HepG2 (cell line): Measurements from ENCODE around the gene COL18A1. TPM values are rescaled to one million over a fixed set of nuclear protein-coding genes. Genes with fewer than 3 reads are reported as not detected.
A peak's percentile ranks its signal among the peaks of the same experiment; 100 is the strongest.

Source experiments
- ARID2 ChIP-seq: sonication (generic); formaldehyde crosslinking; IDR thresholded peaks from 2 replicates; pipeline ENCODE4 v1.8.1; 2022; ENCODE audit warnings: mild to moderate bottlenecking, missing genetic modification reagents, borderline replicate concordance
- GPN1 ChIP-seq: sonication (generic); formaldehyde crosslinking; IDR thresholded peaks from 2 replicates; pipeline ENCODE4 v1.5.1; 2020; ENCODE audit warnings: missing genetic modification reagents, borderline replicate concordance
- KDM2A ChIP-seq: sonication (generic); formaldehyde crosslinking; IDR thresholded peaks from 2 replicates; pipeline ENCODE4 v1.4.0; 2020; ENCODE audit warnings: low read depth, missing genetic modification reagents, borderline replicate concordance
- RFX3 ChIP-seq: IDR thresholded peaks from 2 replicates; pipeline ENCODE4 v1.6.1; 2016; ENCODE audit warnings: missing biosample characterization, missing genetic modification reagents
- RXRB ChIP-seq: IDR thresholded peaks from 2 replicates; pipeline ENCODE4 v1.6.1; 2016; ENCODE audit warnings: borderline replicate concordance, missing genetic modification reagents, missing compliant biosample characterization
- SP1 ChIP-seq, 2 experiments: fragments of 450-650 bp in 1 of 2; sonication (generic) in 1 of 2; formaldehyde crosslinking in 1 of 2; IDR thresholded peaks; 2 replicates each; pipeline versions ENCODE4 v1.4.0 to v1.6.1; 2016 to 2020; ENCODE audit warnings: missing genetic modification reagents in 1 of 2
- SRY ChIP-seq: sonication (generic); formaldehyde crosslinking; IDR thresholded peaks from 2 replicates; pipeline ENCODE4 v1.8.0; 2022; ENCODE audit warnings: mild to moderate bottlenecking, missing genetic modification reagents
- TCF7L2 ChIP-seq: IDR thresholded peaks from 2 replicates; pipeline ENCODE4 v1.6.1; 2011; ENCODE audit warnings: mild to moderate bottlenecking, low read depth, low read length, moderate library complexity
- UBTF ChIP-seq: sonication (generic); formaldehyde crosslinking; IDR thresholded peaks from 2 replicates; pipeline ENCODE4 v1.4.0; 2020; ENCODE audit warnings: mild to moderate bottlenecking, missing genetic modification reagents
- XBP1 ChIP-seq: sonication (generic); formaldehyde crosslinking; IDR thresholded peaks from 2 replicates; pipeline ENCODE4 v1.5.0; 2020; ENCODE audit warnings: missing genetic modification reagents
- ZBTB3 ChIP-seq: sonication (generic); formaldehyde crosslinking; IDR thresholded peaks from 2 replicates; pipeline ENCODE4 v1.4.0; 2020; ENCODE audit warnings: low read depth, mild to moderate bottlenecking, moderate library complexity, missing genetic modification reagents, borderline replicate concordance
- ZFP37 ChIP-seq: sonication (generic); formaldehyde crosslinking; IDR thresholded peaks from 2 replicates; pipeline ENCODE4 v1.4.0; 2020; ENCODE audit warnings: missing genetic modification reagents, borderline replicate concordance
- ZNF275 ChIP-seq: sonication (generic); formaldehyde crosslinking; IDR thresholded peaks from 2 replicates; pipeline ENCODE4 v1.8.0; 2022; ENCODE audit warnings: missing genetic modification reagents, mild to moderate bottlenecking, inconsistent platforms, borderline replicate concordance
- ZNF605 ChIP-seq: sonication (generic); formaldehyde crosslinking; IDR thresholded peaks from 2 replicates; pipeline ENCODE4 v1.8.0; 2022; ENCODE audit warnings: mild to moderate bottlenecking, missing genetic modification reagents
- ZNF660 ChIP-seq: sonication (generic); formaldehyde crosslinking; IDR thresholded peaks from 2 replicates; pipeline ENCODE4 v1.5.1; 2020; ENCODE audit warnings: mild to moderate bottlenecking, low read depth, missing genetic modification reagents, borderline replicate concordance
- ZSCAN20 ChIP-seq: sonication (generic); formaldehyde crosslinking; IDR thresholded peaks from 2 replicates; pipeline ENCODE4 v1.4.0; 2020; ENCODE audit warnings: missing genetic modification reagents, mild to moderate bottlenecking, borderline replicate concordance
- polyA plus RNA-seq, 8 experiments: library from polyadenylated mRNA; depleted of rRNA in 3 of 8; stranded (reverse) in 7 of 8; unstranded in 1 of 8; fragments of >200 nt; fragmentation: Illumina TruSeq in 4 of 8; extraction: Trizol in 4 of 8; gene quantifications; 2 replicates each; pipeline versions ENCODE4 v1.2.1 to v1.2.3, GENCODE V29; 2011 to 2016; ENCODE audit warnings: low read depth in 4 of 8, missing spikeins in 1 of 8, mixed read lengths in 1 of 8; ENCODE audit not compliant: insufficient read depth in 1 of 8
- total RNA-seq, 5 experiments: library from RNA; depleted of rRNA; stranded (reverse); fragments of >200 nt; fragmentation: Illumina TruSeq; extraction: Trizol; gene quantifications; 2 replicates each; pipeline ENCODE4 v1.2.3, GENCODE V29; 2016; ENCODE audit warnings: low read depth in 1 of 5
- TF ChIP-seq, protein P1 (sequence below): sonication (generic); formaldehyde crosslinking; IDR thresholded peaks from 2 replicates; pipeline ENCODE4 v1.5.1; 2020; ENCODE audit warnings: missing genetic modification reagents, mild to moderate bottlenecking, borderline replicate concordance
- TF ChIP-seq, protein P2 (sequence below): sonication (generic); formaldehyde crosslinking; IDR thresholded peaks from 2 replicates; pipeline ENCODE4 v1.4.0; 2020; ENCODE audit warnings: missing genetic modification reagents, borderline replicate concordance

Gene COL18A1
- total and polyA plus RNA-seq, 2 of the 13 experiments (the other 11 are each of a cell fraction or from before 2014, with no cell fraction given) = 79.0 to 102 TPM

- TF ChIP-seq ZNF275 = no peak
- TF ChIP-seq SP1 (IDR thresholded peaks at IDR 0.05) = no peak
- TF ChIP-seq SP1 (CRISPR knock-in tag; IDR thresholded peaks at IDR 0.05) = no peak
- TF ChIP-seq, protein P1, sequence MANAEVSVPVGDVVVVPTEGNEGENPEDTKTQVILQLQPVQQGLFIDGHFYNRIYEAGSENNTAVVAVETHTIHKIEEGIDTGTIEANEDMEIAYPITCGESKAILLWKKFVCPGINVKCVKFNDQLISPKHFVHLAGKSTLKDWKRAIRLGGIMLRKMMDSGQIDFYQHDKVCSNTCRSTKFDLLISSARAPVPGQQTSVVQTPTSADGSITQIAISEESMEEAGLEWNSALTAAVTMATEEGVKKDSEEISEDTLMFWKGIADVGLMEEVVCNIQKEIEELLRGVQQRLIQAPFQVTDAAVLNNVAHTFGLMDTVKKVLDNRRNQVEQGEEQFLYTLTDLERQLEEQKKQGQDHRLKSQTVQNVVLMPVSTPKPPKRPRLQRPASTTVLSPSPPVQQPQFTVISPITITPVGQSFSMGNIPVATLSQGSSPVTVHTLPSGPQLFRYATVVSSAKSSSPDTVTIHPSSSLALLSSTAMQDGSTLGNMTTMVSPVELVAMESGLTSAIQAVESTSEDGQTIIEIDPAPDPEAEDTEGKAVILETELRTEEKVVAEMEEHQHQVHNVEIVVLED (CRISPR knock-in tag) = no peak; the same call in 1 of the 2 replicates
- TF ChIP-seq ZFP37 (CRISPR knock-in tag) = no peak
- no peak for TF ChIP-seq ARID2 (CRISPR knock-in tag)
- peak; percentile 62 for TF ChIP-seq RXRB (CRISPR knock-in tag)
- 0 out of 2 replicates have a peak, but pooled peaks have one; percentile 21 for TF ChIP-seq UBTF
- TF ChIP-seq TCF7L2 = no peak; the same call in 1 of the 2 replicates
- no peak for TF ChIP-seq ZSCAN20 (CRISPR knock-in tag)
- no peak for TF ChIP-seq ZNF660 (CRISPR knock-in tag)
- no peak for TF ChIP-seq GPN1 (CRISPR knock-in tag)
- TF ChIP-seq, protein P2, sequence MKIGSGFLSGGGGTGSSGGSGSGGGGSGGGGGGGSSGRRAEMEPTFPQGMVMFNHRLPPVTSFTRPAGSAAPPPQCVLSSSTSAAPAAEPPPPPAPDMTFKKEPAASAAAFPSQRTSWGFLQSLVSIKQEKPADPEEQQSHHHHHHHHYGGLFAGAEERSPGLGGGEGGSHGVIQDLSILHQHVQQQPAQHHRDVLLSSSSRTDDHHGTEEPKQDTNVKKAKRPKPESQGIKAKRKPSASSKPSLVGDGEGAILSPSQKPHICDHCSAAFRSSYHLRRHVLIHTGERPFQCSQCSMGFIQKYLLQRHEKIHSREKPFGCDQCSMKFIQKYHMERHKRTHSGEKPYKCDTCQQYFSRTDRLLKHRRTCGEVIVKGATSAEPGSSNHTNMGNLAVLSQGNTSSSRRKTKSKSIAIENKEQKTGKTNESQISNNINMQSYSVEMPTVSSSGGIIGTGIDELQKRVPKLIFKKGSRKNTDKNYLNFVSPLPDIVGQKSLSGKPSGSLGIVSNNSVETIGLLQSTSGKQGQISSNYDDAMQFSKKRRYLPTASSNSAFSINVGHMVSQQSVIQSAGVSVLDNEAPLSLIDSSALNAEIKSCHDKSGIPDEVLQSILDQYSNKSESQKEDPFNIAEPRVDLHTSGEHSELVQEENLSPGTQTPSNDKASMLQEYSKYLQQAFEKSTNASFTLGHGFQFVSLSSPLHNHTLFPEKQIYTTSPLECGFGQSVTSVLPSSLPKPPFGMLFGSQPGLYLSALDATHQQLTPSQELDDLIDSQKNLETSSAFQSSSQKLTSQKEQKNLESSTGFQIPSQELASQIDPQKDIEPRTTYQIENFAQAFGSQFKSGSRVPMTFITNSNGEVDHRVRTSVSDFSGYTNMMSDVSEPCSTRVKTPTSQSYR = peak; percentile 30; the same call in 1 of the 2 replicates
- no peak for TF ChIP-seq ZBTB3 (CRISPR knock-in tag)
- peak; percentile 53; the same call in 1 of the 2 replicates for TF ChIP-seq ZNF605
- TF ChIP-seq SRY = no peak
- TF ChIP-seq XBP1 (CRISPR knock-in tag) = no peak
- no peak for TF ChIP-seq KDM2A (CRISPR knock-in tag)
- no peak for TF ChIP-seq RFX3 (CRISPR knock-in tag)
Observed at GRCh38 chr21:45356653-45357435, 48.1 kb upstream of the COL18A1 start (continued).
